Astrocyte (in vitro differentiated cells and primary cell): ENCODE measurements around the gene MIR17HG. TPM values are rescaled to one million over a fixed set of nuclear protein-coding genes. Genes with fewer than 3 reads are reported as not detected.
"Not testable (repeated sequence)": the region's sequence is repeated elsewhere in the genome, so short reads cannot be mapped to it uniquely, and the experiment has no call there.

Experiments used
- DNase-seq: peaks from one replicate; pipeline ENCODE4 v3.0.0-alpha.2; 2010; ENCODE audit warnings: low read depth
- FAIRE-seq: peaks from 2 replicates; lab custom pipeline; 2011; peaks lifted over from hg19 to GRCh38; lab: Jason Lieb, UNC
- H2AFZ ChIP-seq: 2 replicates; pipeline ENCODE4 v1.6.0; 2012; ENCODE audit warnings: low read depth, low read length, inconsistent platforms
- H3K27ac ChIP-seq: 2 replicates; pipeline ENCODE4 v1.5.1; 2011; ENCODE audit warnings: low read depth, low read length, inconsistent platforms
- H3K27me3 ChIP-seq: 2 replicates; pipeline ENCODE4 v1.6.0; 2011; ENCODE audit warnings: low read length, inconsistent platforms; ENCODE audit not compliant: insufficient read depth
- H3K36me3 ChIP-seq: 2 replicates; pipeline ENCODE4 v1.5.1; 2011; ENCODE audit warnings: low read length, inconsistent platforms; ENCODE audit not compliant: insufficient read depth
- H3K4me1 ChIP-seq: 2 replicates; pipeline ENCODE4 v1.5.1; 2011; ENCODE audit warnings: low read length, inconsistent platforms; ENCODE audit not compliant: insufficient read depth
- H3K4me2 ChIP-seq: 2 replicates; pipeline ENCODE4 v1.6.0; 2012; ENCODE audit warnings: low read length, inconsistent platforms
- H3K4me3 ChIP-seq: 2 replicates; pipeline ENCODE4 v1.5.1; 2011; ENCODE audit warnings: low read depth, mild to moderate bottlenecking, low read length, inconsistent platforms; ENCODE audit not compliant: insufficient read depth
- H3K79me2 ChIP-seq: 2 replicates; pipeline ENCODE4 v1.6.0; 2012; ENCODE audit warnings: mild to moderate bottlenecking, low read length, inconsistent platforms; ENCODE audit not compliant: insufficient read depth
- H3K9ac ChIP-seq: 2 replicates; pipeline ENCODE4 v1.6.0; 2012; ENCODE audit warnings: mild to moderate bottlenecking, low read length, inconsistent platforms
- H3K9me3 ChIP-seq: 2 replicates; pipeline ENCODE4 v1.5.1; 2012; ENCODE audit warnings: low read depth, mild to moderate bottlenecking, low read length, inconsistent platforms; ENCODE audit not compliant: insufficient read depth
- H4K20me1 ChIP-seq: 2 replicates; pipeline ENCODE4 v1.6.0; 2012; ENCODE audit warnings: low read length, inconsistent platforms; ENCODE audit not compliant: insufficient read depth
- H3K27ac Mint-ChIP-seq: one replicate; pipeline ENCODE4 v1.8.0; 2021; ENCODE audit warnings: mild to moderate bottlenecking, mixed read lengths; ENCODE audit not compliant: unreplicated experiment
- H3K27me3 Mint-ChIP-seq: one replicate; pipeline ENCODE4 v1.8.0; 2021; ENCODE audit warnings: low read depth, mixed read lengths; ENCODE audit not compliant: unreplicated experiment
- H3K36me3 Mint-ChIP-seq: one replicate; pipeline ENCODE4 v1.8.0; 2021; ENCODE audit warnings: low read depth, mixed read lengths; ENCODE audit not compliant: unreplicated experiment
- H3K4me1 Mint-ChIP-seq: one replicate; pipeline ENCODE4 v1.8.0; 2021; ENCODE audit warnings: low read depth, mixed read lengths; ENCODE audit not compliant: unreplicated experiment
- H3K4me3 Mint-ChIP-seq: one replicate; pipeline ENCODE4 v1.8.0; 2021; ENCODE audit warnings: mild to moderate bottlenecking, moderate library complexity, mixed read lengths; ENCODE audit not compliant: unreplicated experiment
- H3K9me3 Mint-ChIP-seq: one replicate; pipeline ENCODE4 v1.8.0; 2021; ENCODE audit warnings: mild to moderate bottlenecking, mixed read lengths; ENCODE audit not compliant: unreplicated experiment
- EZH2 ChIP-seq: IDR thresholded peaks from 2 replicates; pipeline ENCODE4 v1.6.1; 2012; ENCODE audit warnings: mild to moderate bottlenecking, low read length, inconsistent platforms; ENCODE audit not compliant: insufficient read depth
- total RNA-seq: library from RNA; stranded (reverse); gene quantifications from 2 replicates; pipeline ENCODE4 v1.2.1, GENCODE V29; 2021
- TF ChIP-seq, protein P1 (sequence below): IDR thresholded peaks from 2 replicates; pipeline ENCODE4 v1.5.1; 2011; ENCODE audit warnings: low read depth, mild to moderate bottlenecking, inconsistent platforms, low read length, moderate library complexity; ENCODE audit not compliant: insufficient read depth

Gene MIR17HG
- total RNA-seq, 1 donor from 2014 or later, result 6.3 TPM

DNA sequence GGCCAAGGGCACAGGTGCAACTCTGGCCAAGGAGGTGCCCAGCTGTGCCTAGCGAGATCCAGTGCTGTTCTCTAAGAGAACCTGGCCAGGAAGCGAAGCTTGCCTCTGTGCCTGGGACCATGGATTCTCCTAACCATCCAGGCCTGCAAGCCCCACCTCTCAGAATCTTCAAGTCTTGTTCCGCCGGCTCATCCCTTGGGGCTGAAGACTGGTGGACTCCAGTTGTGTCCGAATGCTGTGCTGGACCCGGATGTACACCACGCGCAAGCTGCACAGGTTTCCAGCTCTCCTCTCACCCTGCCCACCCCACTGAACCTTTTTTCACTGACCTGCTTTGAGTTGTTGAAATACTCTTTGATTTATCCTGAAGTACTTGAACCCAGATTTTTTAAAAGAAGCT is 27.5 kb upstream of the MIR17HG start:
- H3K4me3 Mint-ChIP-seq, result no peak overlapping the region
- no peaks in the 10 kb centered on the region for H3K36me3 Mint-ChIP-seq
- Histone ChIP-seq H3K27ac (no peak overlapping the region), H4K20me1 (no peaks in the 10 kb centered on the region), H3K4me1 (no peaks in the 10 kb centered on the region), H3K4me2 (no peak overlapping the region), H3K79me2 (no peaks in the 10 kb centered on the region), H3K27me3 (no peaks in the 10 kb centered on the region), H2AFZ (no peak overlapping the region), H3K9me3 (no peaks in the 10 kb centered on the region), H3K9ac (no peak overlapping the region), H3K4me3 (no peak overlapping the region), H3K36me3 (no peaks in the 10 kb centered on the region)
- no peak for TF ChIP-seq EZH2
- TF ChIP-seq, protein P1, sequence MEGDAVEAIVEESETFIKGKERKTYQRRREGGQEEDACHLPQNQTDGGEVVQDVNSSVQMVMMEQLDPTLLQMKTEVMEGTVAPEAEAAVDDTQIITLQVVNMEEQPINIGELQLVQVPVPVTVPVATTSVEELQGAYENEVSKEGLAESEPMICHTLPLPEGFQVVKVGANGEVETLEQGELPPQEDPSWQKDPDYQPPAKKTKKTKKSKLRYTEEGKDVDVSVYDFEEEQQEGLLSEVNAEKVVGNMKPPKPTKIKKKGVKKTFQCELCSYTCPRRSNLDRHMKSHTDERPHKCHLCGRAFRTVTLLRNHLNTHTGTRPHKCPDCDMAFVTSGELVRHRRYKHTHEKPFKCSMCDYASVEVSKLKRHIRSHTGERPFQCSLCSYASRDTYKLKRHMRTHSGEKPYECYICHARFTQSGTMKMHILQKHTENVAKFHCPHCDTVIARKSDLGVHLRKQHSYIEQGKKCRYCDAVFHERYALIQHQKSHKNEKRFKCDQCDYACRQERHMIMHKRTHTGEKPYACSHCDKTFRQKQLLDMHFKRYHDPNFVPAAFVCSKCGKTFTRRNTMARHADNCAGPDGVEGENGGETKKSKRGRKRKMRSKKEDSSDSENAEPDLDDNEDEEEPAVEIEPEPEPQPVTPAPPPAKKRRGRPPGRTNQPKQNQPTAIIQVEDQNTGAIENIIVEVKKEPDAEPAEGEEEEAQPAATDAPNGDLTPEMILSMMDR, result no peak
- no peak overlapping the region for H3K27ac Mint-ChIP-seq
- H3K9me3 Mint-ChIP-seq, result peaks cover 2% of the 10 kb centered on the region
- FAIRE-seq (no peak), DNase-seq (no peak)
- peaks cover 4% of the 10 kb centered on the region for H3K27me3 Mint-ChIP-seq
- H3K4me1 Mint-ChIP-seq, result no peaks in the 10 kb centered on the region

DNA sequence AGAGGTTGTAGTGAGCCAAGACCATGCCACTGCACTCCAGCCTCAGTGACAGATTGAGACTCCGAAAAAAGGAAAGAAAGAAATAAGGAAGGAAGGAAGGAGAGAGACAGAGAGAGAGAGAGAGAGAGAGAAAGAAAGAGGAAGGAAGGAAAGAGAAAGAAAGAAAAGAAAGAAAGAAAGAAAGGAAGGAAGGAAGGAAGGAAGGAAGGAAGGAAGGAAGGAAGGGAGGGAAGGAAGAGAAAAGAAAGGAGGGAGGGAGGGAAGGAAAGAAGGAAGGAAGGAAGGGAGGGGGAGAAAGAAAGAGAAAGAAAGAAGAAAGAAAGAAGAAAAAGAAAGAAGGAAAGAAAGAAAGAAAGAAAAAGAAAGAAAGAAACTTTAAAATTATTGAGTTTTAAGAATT is 26.5 kb upstream of the MIR17HG start:
- H3K4me1 ChIP-seq, H3K4me3 ChIP-seq, DNase-seq, H2AFZ ChIP-seq, H3K36me3 Mint-ChIP-seq, H3K27me3 ChIP-seq, H3K9ac ChIP-seq, H3K27ac Mint-ChIP-seq, H3K27ac ChIP-seq, H3K4me1 Mint-ChIP-seq, H3K4me3 Mint-ChIP-seq, H3K36me3 ChIP-seq, H3K27me3 Mint-ChIP-seq, H3K4me2 ChIP-seq, H3K9me3 ChIP-seq, H3K9me3 Mint-ChIP-seq, H4K20me1 ChIP-seq, H3K79me2 ChIP-seq, FAIRE-seq: not testable (repeated sequence)

DNA sequence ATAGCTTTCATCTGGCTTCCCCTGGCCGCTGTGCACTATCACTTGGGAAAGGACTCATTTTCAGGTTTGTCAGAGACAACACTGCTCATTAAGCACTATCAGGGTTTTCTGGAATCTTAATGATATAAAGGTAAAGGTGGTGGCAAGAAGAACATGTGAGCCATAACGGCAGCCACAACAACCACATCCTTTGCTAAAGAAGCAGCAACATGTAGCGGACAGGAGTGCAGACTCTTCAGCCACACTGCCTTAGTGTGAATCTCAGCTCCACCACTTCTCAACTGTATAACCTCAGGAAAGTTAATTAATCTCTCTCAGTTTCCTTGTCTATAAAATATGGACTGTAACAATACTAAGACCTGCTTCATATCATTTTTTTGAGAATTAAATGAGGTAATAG is 24.1 kb upstream of the MIR17HG start:
- Histone ChIP-seq H3K36me3 (no peaks in the 10 kb centered on the region), H3K9ac (no peak overlapping the region), H3K79me2 (no peaks in the 10 kb centered on the region), H3K4me1 (no peaks in the 10 kb centered on the region), H3K4me3 (no peak overlapping the region), H2AFZ (no peak overlapping the region), H4K20me1 (no peaks in the 10 kb centered on the region), H3K27me3 (no peaks in the 10 kb centered on the region), H3K27ac (no peak overlapping the region), H3K4me2 (no peak overlapping the region), H3K9me3 (no peaks in the 10 kb centered on the region)
- DNase-seq (no peak), FAIRE-seq (no peak)
- Mint-ChIP-seq H3K9me3 (peaks cover 2% of the 10 kb centered on the region), H3K27ac (no peak overlapping the region), H3K4me1 (no peaks in the 10 kb centered on the region), H3K27me3 (peaks cover 4% of the 10 kb centered on the region), H3K4me3 (no peak overlapping the region), H3K36me3 (no peaks in the 10 kb centered on the region)
- TF ChIP-seq, protein P1, result no peak
- TF ChIP-seq EZH2, result no peak
